HL-60/S4 (cell line): Measurements from ENCODE around the gene MPZL2.
"Not testable (repeated sequence)": the region's sequence is repeated elsewhere in the genome, so short reads cannot be mapped to it uniquely, and the experiment has no call there.

Source experiments
- in situ Hi-C: fragments of 300-500 bp; cut with MboI; formaldehyde crosslinking; loops from 2 replicates; pipeline ENCODE4 v1.14.3; 2022; ENCODE audit warnings: low sequenced_read_pairs

MPZL2 gene

DNA sequence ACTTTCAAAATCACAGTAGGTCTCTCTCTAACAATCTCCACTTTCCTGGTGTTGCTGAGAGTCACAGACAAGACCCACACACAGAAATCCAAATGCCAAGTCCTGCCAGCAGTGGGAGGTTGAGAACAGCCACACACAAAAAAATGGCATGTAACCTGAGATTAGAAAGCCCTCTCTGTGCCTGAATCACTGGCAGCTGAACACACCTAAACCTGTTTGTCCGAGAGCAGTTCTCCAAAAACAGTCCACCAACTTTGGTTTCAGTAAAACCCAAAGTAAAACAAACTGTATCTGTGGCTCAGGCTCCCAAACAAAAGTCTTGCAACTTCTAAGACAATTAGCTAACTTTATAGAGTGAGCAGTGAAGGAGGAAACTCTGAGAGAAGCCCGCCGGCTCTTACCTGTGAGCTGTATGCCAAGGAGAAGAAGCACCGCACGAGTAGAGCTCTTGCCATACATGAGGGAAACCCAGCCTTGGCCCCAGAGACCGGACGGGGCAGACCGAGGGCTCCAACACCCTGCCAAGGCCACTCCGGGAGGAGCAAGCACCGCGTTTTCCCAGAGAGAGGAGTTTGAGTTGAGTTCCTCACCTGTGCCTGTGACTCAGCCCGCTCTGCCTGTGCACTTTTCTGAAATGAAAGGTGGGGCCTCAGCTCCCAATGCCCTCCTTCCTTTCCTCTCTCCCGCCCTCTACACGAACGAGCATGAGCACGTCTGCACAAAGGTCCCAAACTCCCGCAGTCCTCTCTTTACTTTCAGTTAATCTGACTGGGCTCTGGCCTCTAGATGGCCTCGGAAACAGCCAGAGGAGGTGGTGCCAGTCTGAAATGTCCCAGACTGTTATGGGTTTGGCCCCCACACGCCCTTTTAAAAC is at the start of gene MPZL2:
Gene MPZL2, minus strand, starts transcription at position 603 of the 874 bp plus-strand sequence. Its CDS starts 144 bp downstream, at position 459.
- in situ Hi-C loops, result no loop called here

DNA sequence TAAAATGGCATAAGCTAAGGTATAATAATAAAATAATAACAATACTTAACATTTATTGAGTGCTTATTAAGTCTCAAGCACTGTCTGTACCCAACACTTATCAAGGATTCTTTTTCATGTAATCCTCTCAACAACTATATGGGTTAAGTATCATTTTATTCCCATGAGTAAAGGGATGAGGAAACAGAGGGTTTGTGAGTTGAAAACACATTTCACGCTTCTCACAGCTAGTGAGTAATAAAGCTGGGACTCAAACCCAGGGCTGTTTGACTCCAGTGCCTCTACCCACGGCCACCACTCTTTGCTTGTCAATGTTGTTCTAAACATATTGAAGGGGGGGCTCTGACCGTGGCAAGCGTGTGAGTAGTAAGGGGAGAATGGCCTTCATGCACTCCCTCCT is 49.1 kb upstream of the MPZL2 start:
- in situ Hi-C loops, result no loop called here

DNA sequence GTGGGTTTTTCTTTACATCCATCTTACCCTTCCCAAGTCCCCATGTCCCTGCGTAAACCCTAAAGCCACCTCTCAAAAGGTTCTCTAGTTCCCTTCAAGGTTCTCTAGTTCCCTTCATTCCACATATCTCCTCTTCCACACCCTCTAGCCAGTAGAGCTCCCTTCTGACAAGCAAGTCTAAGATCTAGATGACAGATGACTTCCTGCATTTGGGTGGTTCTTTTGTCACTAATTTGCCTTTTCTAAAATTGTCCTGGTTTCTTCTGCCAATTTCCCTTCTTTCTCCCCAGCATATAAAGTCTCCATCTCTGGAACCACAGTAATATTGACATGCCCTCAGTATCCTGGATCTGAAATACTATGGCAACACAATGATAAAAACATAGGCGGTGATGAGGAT is 48.2 kb upstream of the MPZL2 start:
- in situ Hi-C loops, result no loop called here

DNA sequence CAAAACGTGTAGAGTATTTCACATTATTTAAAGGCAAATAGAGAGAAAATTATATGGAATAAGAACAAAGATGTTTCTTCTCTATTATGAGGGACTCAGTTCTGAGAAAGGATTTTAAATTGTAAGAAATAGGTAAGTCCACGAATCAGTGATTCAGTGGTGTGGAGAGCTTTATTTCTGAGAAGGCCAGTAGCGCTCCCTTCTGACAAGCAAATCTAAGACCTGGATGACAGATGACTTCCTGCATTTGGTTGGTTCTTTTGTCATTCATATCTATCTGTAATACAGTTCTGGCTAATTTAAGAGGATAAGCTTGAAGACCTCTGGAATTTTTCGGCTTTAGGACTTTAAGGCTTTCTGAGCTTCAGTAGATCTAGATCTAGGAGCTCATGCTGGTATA is 47.4 kb upstream of the MPZL2 start:
- in situ Hi-C loops, result no loop called here

DNA sequence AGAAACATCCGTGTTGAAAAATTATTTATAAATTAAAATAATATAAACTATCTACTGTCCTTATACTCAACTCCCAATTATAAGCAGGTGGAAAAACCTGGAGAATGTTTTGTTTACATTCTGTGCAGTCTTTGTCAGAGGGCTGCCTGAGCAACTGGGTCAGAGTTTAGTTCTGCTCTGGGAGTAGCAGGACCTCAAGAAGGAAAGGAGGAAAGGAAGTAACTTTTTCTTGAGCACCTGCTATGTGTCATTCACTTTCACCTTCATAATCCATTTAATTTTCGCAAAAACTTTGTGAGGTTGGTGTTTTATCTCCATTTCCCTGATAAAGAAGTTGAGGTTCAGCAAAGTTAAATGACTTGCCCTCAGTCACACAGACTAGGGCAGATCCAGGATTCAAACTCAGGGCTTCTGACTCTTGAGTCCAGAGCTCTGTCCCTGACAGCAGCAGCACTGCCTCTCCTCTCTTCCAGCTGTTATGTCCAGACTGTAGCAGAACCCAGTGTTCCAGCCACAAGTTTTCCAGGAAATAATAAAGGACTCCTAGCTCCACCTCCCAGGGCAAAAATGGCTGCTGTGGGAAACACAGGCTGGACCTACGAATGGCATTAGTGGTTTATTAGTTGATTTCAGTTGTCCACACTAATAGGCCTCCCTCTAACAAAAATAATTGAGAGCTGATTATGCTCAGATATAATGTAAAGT is 46.8 kb upstream of the MPZL2 start:
- in situ Hi-C loops, result no loop called here

DNA sequence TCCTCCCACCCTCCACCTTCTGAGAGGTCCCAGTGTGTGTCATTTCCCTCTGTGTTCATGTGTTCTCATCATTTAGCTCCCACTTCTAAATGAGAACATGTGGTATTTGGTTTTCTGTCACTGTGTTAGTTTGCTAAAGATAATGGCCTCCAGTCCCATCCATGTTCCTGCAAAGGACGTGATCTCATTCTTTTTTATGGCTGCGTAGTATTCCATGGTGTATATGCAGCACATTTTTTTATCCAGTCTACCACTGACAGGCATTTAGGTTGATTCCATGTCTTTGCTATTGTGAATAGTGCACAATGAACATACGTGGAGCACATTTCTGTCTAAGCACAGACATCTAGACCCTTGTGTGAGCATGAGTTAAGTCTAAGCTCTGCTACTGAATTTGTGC is 46.2 kb upstream of the MPZL2 start:
- in situ Hi-C loops, result no loop called here

DNA sequence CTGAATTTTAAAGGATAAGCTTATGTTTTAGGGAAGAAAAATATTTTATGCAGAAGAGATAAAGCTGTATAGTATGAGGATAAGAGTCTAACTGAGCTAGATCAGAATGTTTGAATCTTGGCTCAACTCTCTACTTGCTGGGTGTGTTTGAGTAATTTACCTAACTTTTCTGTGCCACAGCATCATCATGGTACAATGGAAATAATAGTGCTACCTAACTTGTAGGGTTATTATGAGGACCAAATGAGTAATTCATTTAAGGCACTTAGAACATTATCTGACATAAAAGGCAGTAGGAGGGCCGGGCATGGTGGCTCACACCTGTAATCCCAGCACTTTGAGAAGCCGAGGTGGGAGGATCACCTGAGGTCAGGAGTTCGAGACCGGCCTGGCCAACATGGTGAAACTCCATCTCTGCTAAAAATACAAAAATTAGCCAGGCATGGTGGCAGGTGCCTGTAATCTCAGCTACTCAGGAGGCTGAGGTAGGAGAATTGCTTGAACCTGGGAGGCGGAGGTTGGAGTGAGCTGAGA is 45.0 kb upstream of the MPZL2 start:
- in situ Hi-C loops, result not testable (repeated sequence)

DNA sequence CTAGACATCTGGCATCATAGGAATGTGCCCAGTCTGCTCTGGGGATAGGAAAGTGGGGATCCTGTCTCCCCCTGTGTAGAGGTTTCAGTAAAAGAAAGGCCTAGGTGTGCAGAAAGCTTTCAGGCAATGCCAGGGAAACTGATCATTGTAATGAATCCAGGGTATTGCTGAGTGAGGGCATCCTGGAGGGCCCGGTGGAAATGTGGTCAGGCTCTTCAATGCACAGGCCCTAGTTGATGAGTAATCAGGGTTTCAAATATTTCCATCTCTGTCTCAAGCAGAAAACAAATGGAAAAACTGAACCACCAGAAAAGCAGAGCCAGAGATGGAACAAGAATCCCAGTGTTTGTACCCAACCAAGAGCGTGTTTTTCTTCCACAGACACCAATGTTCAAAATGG is 42.5 kb upstream of the MPZL2 start:
- in situ Hi-C loops, result no loop called here

DNA sequence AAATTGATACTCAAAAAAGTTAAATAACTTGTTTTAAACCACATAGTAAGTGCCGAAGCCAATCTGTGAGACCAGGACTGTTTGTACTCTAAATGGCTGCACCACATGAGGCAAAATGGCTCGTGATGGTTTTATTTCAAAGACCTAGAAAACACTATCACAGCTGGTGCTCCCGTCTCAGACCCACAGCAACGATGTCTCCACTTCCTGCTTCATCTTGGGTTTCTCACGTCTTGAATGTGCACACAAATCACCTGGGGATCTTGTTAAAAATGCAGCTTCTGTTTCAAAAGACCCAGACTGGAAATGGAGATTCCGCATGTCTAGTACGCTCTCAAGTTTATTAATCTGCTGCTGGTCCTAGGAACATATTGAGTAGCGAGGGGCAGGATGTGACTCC is 41.6 kb upstream of the MPZL2 start:
- in situ Hi-C loops, result no loop called here

DNA sequence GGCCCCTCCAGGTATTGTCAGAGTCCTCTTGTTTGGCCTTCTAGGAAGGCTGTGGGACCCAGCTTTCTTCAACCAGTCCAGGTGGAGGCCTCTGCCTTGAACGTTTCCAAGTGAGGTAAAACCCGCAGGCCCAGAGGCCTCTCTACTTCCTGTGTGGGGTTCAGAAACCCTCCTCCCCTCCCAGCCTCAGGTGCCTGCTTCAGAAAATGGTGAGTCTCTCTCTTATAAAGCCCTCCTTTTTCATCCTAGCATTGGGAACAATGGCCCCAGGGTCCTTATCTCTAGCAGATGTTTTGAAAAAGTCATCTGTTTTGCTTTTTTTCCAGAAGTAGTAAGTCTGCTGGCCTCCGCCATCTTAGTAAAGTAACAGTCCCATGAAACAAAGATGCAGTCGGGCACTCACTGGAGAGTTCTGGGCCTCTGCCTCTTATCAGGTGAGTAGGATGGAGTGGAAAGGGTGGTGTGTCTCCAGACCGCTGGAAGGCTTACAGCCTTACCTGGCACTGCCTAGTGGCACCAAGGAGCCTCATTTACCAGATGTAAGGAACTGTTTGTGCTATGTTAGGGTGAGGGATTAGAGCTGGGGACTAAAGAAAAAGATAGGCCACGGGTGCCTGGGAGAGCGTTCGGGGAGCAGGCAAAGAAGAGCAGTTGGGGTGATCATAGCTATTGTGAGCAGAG is 40.6 kb upstream of the MPZL2 start, which contains the start of gene CD3E:
Gene CD3E, plus strand, starts transcription at position 163 of the 681 bp plus-strand sequence. Its CDS starts 223 bp downstream, at position 386.
- in situ Hi-C loops, result no loop called here

DNA sequence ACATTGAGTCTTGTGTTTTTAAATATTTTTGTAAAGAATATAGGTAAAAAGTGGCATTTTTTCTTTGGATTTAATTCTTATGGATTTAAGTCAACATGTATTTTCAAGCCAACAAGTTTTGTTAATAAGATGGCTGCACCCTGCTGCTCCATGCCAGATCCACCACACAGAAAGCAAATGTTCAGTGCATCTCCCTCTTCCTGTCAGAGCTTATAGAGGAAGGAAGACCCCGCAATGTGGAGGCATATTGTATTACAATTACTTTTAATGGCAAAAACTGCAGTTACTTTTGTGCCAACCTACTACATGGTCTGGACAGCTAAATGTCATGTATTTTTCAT is 40.1 kb upstream of the MPZL2 start:
- in situ Hi-C loops, result no loop called here

DNA sequence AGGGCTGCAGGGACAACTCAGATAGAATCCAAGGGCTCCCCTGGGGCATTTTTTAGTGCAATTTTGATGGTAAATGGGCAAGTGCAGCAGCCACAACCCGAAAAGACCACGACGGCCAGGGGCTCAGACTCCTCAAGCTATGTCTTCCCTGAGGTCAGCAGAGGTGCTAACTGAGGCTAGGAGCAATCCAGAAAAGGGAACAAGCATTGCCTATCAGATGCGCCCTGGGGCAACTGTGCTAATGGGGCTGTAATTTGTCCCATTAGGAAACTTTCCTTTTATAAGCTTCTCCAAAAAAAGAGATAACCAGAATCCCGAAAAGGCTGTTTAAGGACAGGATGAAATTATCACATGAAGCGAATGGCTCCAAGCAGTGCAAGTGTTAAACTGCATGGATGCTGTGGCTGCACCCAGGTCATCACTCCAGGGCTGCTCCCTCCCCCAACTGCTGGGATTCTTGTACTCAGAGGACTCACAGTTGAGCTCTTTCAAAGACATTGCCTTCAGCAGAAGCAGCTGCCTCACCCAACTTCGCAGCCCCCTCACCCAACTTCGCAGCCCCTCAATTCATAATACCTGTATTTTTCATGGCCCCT is 37.6 kb upstream of the MPZL2 start:
- in situ Hi-C loops, result no loop called here

DNA sequence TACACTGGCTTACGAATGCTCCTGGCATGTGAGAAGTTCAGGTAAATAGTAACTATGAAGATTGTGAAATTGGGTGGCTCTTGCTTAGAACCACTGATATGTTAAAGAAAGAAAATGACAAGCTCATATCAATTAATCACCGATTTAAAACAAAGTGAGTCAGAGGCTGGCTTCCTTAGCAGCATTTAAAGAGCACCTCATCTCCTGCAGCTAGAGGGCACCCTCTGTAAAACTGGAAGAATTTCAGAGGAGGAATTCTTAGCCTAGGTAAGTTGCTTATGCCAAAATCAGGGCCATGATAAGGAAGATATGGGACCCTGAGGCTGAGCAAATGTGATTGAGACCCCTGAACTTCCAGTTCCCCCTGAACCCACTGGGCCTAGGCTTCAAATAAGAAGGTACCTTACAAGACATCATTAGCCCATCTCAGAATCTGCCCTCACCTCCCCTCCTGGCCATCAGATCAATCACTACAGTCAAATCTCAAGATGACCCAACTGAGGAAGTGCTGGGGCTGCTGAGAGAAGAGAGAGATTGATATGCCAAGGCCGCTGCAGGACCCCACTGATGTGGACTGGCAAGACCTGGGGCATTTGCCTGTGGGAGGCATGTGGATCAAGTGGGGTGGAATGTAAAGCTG is 31.8 kb upstream of the MPZL2 start:
- in situ Hi-C loops, result no loop called here

DNA sequence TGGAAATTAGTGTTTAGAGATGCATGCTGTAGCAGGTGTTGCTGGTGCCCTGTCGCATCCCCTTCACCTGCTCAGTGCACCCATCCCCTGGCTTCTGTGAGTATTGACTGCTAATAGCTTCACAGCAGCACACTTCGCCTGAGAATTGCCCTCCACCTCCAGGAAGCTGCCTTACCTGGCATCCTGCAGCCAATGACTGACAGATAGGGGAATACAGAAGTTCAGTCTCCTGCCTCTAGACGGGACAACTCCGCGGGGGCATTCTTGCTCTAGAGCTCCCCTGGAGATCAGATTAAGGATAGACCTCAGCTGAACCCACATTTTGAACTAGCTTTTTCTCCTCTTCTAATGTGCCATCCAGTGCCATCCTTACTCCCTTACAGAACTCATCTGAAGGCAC is 31.1 kb upstream of the MPZL2 start:
- in situ Hi-C loops, result no loop called here

DNA sequence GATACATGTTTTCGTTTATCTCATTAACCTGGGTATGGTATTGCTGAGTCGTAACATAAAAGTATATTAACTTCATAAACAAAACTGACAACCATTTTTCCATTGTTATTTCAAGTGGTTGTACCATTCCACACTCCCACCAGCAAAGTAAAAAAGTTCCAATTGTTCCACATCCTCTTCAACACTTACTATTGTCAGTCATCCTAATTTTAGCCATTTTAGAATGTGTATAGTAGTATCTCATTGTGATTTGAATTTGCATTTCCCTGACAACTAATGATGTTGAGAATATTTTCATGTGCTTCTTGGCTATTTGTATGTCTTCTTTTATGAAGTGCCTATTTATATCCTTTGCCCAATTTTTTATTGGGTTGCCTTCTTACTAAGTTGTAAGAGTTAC is 30.0 kb upstream of the MPZL2 start:
- in situ Hi-C loops, result loop anchor here (5.0 kb wide), 1 partner anchor 97 kb away; no protein-coding TSS in a partner anchor

DNA sequence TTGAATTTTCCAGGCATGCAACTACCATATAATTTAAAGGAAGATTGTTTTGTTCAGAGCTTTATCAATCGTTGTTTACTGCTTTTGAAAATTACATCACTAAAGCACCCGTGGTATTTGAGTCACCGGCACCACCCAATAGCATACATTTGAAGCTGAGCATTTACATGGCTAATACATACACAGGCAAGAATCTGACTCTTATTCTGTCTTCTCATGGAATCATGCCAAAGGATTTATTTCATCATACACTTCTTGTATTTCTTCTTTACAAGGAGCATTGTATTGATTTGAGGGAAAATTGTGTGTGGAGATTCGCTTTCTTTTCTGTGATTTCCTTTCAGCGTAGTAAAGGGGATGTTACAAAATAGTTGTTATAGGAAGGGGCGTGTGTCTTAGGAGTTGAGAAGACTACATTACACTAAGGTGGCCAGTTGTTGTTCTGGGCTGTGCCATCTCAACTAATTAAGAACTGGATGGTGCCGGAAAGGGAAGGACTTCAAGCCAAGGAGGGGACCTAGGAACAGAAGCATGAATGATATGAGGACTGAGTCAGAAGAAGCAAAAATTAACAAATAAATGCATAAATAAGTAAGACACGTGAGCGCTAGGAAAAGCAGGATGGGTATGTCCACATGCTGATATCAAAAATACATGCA is 27.5 kb upstream of the MPZL2 start:
- in situ Hi-C loops, result loop anchor here (5.0 kb wide), 1 partner anchor 94 kb away; no protein-coding TSS in a partner anchor

DNA sequence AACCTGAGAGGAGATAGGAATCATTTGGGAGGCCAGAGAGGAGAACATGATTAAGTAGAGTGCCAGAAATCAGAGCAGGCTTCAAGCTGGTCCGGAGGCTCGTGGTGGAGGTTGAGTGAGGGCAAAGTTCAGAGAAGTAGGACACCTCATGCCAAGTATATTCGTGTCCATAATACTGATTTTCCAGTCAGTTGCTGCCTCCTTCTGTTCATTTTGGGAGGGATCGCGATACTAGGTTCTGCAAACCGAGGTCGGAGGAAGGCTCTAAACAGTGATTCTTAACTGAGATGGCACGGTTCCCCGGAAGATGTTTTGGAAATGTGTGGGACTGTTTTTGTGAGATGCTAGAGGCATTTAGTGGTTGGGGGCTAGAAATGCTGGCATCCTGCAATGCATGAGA is 26.8 kb upstream of the MPZL2 start:
- in situ Hi-C loops, result loop anchor here (5.0 kb wide), 1 partner anchor 94 kb away; no protein-coding TSS in a partner anchor

DNA sequence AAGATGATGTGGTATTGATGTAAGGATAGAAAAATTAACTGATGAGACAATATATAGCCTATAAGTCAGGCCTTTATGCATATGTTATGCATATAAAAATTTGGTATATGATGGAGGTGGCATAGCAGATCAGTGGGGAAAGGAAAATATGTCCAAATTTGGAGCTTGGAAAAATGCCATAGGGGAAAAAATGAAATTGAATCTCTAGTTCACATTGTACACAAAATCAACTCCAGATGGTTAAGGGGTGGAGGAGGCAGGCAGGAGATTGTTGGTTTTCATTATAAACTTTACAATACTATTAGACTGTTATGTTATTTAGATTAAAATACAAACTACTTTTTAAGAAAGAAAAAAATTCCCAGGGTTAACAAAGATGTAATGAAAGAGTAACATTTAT is 25.3 kb upstream of the MPZL2 start:
- in situ Hi-C loops, result no loop called here

DNA sequence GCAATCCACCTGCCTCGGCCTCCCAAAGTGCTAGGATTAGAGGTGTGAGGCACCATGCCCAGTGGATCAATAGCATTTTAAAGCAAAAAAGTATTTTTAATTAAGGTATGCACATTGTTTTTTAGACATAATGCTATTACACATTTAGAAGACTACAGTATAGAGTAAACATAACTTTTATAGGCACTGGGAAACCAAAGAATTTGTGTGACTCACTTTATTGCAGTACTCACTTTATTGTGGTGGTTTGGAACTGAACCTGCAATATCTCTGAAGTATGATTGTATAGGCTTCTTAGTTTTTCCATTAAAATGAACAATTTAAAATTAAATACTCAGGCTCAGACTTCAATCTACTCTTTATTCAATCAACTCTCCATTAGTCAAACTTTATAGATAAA is 22.9 kb upstream of the MPZL2 start:
- in situ Hi-C loops, result no loop called here

DNA sequence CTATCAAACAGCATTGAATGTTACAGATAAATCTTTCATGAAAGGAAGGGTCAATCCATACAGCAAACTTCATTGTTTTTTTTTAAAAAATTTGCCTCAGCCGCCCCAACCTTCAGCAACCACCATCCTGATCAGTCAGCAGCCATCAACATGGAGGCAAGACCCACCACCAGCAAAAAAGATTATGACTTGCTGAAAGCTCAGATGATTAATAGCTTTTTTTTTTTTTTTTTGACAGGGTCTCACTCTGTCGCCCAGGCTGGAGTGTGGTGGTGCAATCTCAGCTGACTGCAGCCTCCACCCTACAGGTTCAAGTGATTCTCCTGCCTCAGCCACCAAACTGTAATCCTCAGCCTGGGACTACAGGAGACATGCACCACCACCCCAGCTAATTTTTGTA is 22.4 kb upstream of the MPZL2 start:
- in situ Hi-C loops, result no loop called here
